Loucy (cell line): ENCODE measurements around the gene BRIX1.

Experiments used
- H2AFZ ChIP-seq: fragments of 200-600 bp; sonication (generic); 2 replicates; pipeline ENCODE4 v1.6.0; 2016; ENCODE audit warnings: antibody characterized with exemption, mild to moderate bottlenecking, low read length, moderate library complexity
- H3F3A ChIP-seq: fragments of 200-600 bp; 2 replicates; pipeline ENCODE4 v1.6.0; 2016; ENCODE audit warnings: antibody characterized with exemption, low read depth, mild to moderate bottlenecking
- H3K27me3 ChIP-seq: fragments of 200-600 bp; sonication (generic); 2 replicates; pipeline ENCODE4 v1.6.1; 2014; ENCODE audit warnings: low read length, mild to moderate bottlenecking; ENCODE audit not compliant: insufficient read depth, poor library complexity, severe bottlenecking
- H3K36me3 ChIP-seq: fragments of 200-600 bp; sonication (generic); 2 replicates; pipeline ENCODE4 v1.6.1; 2016; ENCODE audit warnings: low read length; ENCODE audit not compliant: insufficient read depth
- H3K4me1 ChIP-seq: fragments of 200-600 bp; sonication (generic); 2 replicates; pipeline ENCODE4 v1.5.1; 2014; ENCODE audit warnings: low read length, mild to moderate bottlenecking; ENCODE audit not compliant: insufficient read depth, poor library complexity, severe bottlenecking
- H3K4me2 ChIP-seq: fragments of 200-600 bp; sonication (generic); 2 replicates; pipeline ENCODE4 v1.6.0; 2014; ENCODE audit warnings: antibody characterized with exemption, low read length, low read depth, mild to moderate bottlenecking; ENCODE audit not compliant: poor library complexity, severe bottlenecking
- H3K4me3 ChIP-seq: fragments of 200-600 bp; sonication (generic); 2 replicates; pipeline ENCODE4 v1.5.1; 2014; ENCODE audit warnings: low read length, mild to moderate bottlenecking, mixed read lengths; ENCODE audit not compliant: poor library complexity, severe bottlenecking
- H3K79me2 ChIP-seq: fragments of 200-600 bp; sonication (generic); 2 replicates; pipeline ENCODE4 v1.6.1; 2014; ENCODE audit warnings: low read length; ENCODE audit not compliant: insufficient read depth
- H3K9ac ChIP-seq: fragments of 200-600 bp; sonication (generic); 2 replicates; pipeline ENCODE4 v1.6.0; 2014; ENCODE audit warnings: mild to moderate bottlenecking, low read depth, low read length, moderate library complexity; ENCODE audit not compliant: poor library complexity, severe bottlenecking
- H3K9me2 ChIP-seq: fragments of 200-600 bp; sonication (generic); replicated peaks from 2 replicates; pipeline ENCODE4 v1.6.1; 2016; ENCODE audit warnings: low read depth, low read length, mixed read lengths
- H3K9me3 ChIP-seq: fragments of 200-600 bp; sonication (generic); 2 replicates; pipeline ENCODE4 v1.6.1; 2014; ENCODE audit warnings: mild to moderate bottlenecking, antibody characterized with exemption, low read length, low read depth; ENCODE audit not compliant: insufficient read depth
- H4K20me1 ChIP-seq: fragments of 200-600 bp; sonication (generic); 2 replicates; pipeline ENCODE4 v1.6.0; 2014; ENCODE audit warnings: antibody characterized with exemption, low read length, mild to moderate bottlenecking; ENCODE audit not compliant: insufficient read depth, poor library complexity, severe bottlenecking
- CTCF ChIP-seq: fragments of 200-600 bp; sonication (generic); conservative IDR thresholded peaks from 2 replicates; pipeline ENCODE4 v1.5.1; 2014; ENCODE audit warnings: mild to moderate bottlenecking, antibody characterized with exemption, low read length
- EZH2phosphoT487 ChIP-seq: fragments of 200-600 bp; IDR thresholded peaks from 2 replicates; pipeline ENCODE4 v1.6.1; 2018; ENCODE audit warnings: antibody characterized with exemption, mild to moderate bottlenecking, moderate library complexity, borderline replicate concordance

BRIX1 gene

DNA sequence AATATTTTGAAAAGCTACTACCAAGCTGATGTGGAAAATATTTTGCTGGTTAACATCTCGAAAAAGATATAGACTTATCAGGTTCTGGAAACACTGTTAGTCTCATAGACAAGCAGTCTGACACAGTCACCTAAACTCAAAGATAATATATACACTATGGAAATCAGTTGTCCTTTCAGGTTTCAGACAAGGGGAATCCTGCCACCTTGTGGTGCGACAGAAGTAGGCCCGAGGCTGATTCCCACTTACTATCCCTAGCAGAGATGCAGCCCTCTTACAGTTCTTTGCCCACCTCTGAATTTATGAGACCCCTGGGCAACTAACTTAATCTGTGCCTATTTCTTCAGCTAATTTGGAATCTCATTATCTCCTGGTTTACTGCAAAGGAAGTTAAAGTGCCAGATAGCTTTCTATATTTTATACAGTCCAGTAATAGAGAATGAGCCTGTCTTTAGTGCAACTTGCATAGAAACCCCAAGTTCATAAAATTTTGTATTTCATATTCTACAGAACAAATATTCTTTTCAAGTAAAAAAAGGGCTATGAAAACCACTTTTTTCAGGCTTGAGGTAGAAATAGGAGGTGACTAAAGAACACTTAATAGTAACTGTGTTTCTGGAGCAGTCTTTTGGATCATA is 17.1 kb upstream of the BRIX1 start:
- Histone ChIP-seq H3K27me3 (no peaks in the 10 kb centered on the region), H3K9me3 (no peaks in the 10 kb centered on the region), H3K4me1 (peaks cover 3% of the 10 kb centered on the region), H3K79me2 (no peaks in the 10 kb centered on the region), H3K9ac (no peak overlapping the region), H3K4me3 (no peak overlapping the region), H3K9me2 (no peaks in the 10 kb centered on the region), H3K4me2 (no peak overlapping the region), H3K36me3 (no peaks in the 10 kb centered on the region), H4K20me1 (no peaks in the 10 kb centered on the region), H2AFZ (no peak overlapping the region), H3F3A (no peaks in the 10 kb centered on the region)
- peak; percentile 96 for TF ChIP-seq CTCF
- no peak for TF ChIP-seq EZH2phosphoT487

GRCh38 chr5:34899066-34899465 is 16.4 kb upstream of the BRIX1 start:
- H3K27me3 ChIP-seq, result no peaks in the 10 kb centered on the region
- H3K9ac ChIP-seq, result no peak overlapping the region

DNA sequence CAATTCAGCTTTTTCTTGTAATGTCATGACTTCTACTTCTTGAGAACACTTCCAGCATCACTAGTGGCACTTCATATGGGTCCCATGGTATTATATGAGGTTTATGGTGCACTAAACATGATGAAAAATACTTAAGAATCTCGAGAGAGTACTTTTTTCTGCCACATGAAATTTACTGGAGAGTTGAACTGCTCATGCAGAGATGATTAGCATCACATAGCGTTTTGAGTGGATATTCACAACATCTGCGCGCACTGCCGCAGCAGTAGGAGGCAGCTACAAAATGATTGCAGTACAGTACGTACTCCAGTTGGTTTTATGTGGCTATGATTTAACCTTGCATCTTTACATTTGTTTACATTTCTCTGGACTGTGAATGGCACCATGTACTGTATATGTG is 14.9 kb upstream of the BRIX1 start:
- Histone ChIP-seq H3K9me2 (no peaks in the 10 kb centered on the region), H3K9ac (no peak overlapping the region), H3K4me3 (no peak overlapping the region), H3K9me3 (no peaks in the 10 kb centered on the region), H3K36me3 (no peaks in the 10 kb centered on the region), H3K4me2 (no peak overlapping the region), H4K20me1 (no peaks in the 10 kb centered on the region), H3K4me1 (peaks cover 10% of the 10 kb centered on the region), H3K27me3 (no peaks in the 10 kb centered on the region), H3K79me2 (no peaks in the 10 kb centered on the region), H3F3A (no peaks in the 10 kb centered on the region), H2AFZ (no peak overlapping the region)
- TF ChIP-seq EZH2phosphoT487, result no peak
- no peak for TF ChIP-seq CTCF

More at GRCh38 chr5:34899066-34899465, 16.4 kb upstream of the BRIX1 start:
- Histone ChIP-seq H3F3A (no peaks in the 10 kb centered on the region), H3K9me2 (no peaks in the 10 kb centered on the region), H4K20me1 (no peaks in the 10 kb centered on the region), H3K36me3 (no peaks in the 10 kb centered on the region), H2AFZ (no peak overlapping the region), H3K9me3 (no peaks in the 10 kb centered on the region), H3K79me2 (no peaks in the 10 kb centered on the region), H3K4me3 (no peak overlapping the region), H3K4me2 (no peak overlapping the region), H3K4me1 (peaks cover 3% of the 10 kb centered on the region)
- TF ChIP-seq EZH2phosphoT487 (no peak), CTCF (no peak)
